LoVo (cell line): ENCODE data around the gene IFNA14.
"Not testable (repeated sequence)": the region's sequence is repeated elsewhere in the genome, so short reads cannot be mapped to it uniquely, and the experiment has no call there.

Experiments
- DNase-seq: peaks from one replicate; pipeline ENCODE4 v3.0.0-alpha.2; 2016; ENCODE audit warnings: low spot score

IFNA14 gene

GRCh38 chr9:21239911-21240310, at the start of gene IFNA14:
Gene IFNA14, minus strand, starts transcription at chr9:21240005. Its CDS starts 70 bp downstream, at chr9:21239935.
- no peak for DNase-seq

DNA sequence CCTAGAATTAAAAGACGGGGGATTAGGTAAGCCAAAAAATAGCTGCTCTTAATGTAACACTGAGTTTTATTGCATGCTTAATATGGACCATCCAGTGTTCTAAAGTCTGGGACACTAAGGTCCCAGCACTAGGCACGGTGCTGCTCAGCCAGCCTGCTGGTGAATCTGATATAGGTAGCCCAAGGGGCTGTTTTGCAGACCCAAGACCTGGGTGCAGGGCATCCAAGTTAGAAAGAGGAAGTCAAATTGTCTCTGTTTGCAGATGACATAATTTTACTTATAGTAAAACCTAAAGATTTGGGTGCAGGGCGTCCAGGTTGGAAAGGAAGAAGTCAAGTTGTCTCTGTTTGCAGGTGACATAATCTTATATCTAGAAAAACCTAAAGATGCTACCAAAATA, 47.5 kb upstream of the IFNA14 start:
- no peak for DNase-seq

- no peak for DNase-seq
Measured at GRCh38 chr9:21286659-21287058, 46.9 kb upstream of the IFNA14 start.

DNA sequence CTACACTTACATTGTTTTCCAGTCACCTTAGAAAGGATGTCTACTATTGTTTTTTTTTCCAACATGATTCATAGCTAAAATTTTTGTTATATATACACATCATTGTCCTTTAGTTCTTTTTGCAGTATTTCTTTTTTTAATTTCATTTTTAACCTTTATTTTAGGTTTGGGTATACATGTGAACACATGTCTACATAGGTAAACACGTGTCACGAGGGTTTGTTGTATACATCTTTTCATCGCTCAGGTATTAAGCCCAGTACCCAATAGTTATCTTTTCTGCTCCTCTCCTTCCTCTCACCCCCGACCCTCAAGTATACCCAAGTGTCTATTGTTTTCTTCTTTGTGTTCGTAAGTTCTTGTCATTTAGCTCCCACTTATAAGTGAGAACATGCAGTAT, 46.3 kb upstream of the IFNA14 start:
- no peak for DNase-seq

GRCh38 chr9:21281275-21281674, 41.5 kb upstream of the IFNA14 start:
- DNase-seq = no peak

DNA sequence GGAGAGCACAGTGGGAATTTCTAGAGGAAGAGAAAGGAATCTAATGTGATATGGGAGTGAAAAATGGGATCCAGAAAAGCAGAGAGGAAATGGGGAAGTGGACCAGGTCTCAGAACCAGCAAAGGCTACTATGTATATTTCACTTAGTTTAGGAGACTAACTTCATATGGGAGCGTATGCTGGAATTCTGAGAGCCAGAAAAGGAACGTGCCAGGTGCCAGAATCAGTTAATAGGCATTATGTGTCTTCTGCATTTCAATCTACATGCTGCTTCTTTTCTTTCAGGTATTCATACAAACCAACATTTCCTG, 28.5 kb upstream of the IFNA14 start:
- no peak for DNase-seq

DNA sequence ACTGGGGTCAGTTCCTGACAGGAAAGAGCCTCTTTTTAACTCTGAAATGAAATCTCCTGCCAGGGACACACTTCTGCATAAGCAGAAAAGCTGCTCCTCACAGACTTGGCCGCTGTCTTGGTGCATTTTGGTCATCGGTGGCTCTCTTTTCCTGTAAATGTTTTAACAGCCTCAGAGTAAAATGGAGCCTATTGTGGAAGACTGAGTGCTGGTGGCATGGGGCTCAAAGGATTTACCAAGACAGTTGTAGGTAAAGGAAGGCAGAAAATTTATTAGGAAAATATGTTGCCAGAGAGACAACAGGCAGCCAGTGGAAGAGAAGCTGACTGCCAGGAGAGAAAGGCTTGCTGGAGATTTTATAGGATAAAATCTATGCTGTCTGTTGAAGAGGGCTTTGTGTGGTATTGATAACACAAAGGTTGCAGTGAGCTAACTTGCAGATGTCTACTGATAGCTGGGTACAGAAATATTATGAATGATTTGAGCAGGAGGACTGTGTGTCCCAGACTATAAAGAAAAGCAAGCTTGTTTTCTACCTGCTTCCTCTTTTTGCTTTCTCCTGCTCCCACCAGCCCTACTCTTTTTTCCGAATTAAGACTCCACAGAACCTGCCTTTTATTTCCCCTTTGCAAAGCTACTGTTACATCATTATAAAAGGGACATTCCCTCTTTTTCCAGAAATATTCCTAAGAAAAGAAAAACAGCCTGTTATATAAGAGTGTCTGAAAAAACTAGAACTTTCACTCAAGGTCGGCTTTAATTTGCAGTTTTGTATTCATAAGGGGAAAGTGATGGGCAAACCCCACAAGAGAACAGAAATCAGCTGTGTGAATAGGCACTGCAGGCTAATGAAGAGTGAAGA, 27.9 kb upstream of the IFNA14 start:
- DNase-seq = no peak

DNA sequence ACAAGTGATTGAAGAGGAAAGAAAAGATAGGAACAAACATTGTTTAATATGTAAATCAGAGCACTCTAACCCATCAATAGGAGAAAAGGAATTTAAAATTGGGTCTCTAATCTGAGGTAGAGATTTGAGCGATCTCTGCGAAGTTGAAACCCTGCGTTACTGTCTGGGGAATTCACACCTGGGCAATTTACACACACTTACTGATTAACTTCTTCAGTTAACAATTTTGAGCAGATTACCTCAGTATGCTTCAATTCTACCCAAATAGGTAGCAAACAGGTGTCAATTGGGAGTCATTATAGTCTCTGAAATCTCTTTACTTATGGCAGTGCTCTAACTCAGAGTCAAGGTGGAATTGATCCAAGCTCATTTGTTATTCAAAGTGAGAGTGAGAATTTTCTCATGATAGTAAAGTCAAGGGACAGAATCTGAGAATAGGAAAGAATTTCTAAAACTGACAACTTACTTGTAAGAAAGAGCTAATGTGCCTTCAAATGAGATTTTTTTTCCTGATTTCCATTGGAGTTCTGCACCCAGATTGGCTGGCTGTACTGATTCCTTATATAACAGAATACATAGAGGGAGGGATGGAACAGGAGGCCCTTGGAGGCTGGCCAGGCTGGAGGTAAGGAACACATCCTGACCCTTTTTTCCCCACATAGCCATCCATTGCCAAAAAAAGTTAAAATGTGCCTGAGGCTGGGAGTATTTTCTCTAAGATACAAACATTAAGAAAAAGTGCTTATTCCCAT, 27.1 kb upstream of the IFNA14 start:
- no peak for DNase-seq

DNA sequence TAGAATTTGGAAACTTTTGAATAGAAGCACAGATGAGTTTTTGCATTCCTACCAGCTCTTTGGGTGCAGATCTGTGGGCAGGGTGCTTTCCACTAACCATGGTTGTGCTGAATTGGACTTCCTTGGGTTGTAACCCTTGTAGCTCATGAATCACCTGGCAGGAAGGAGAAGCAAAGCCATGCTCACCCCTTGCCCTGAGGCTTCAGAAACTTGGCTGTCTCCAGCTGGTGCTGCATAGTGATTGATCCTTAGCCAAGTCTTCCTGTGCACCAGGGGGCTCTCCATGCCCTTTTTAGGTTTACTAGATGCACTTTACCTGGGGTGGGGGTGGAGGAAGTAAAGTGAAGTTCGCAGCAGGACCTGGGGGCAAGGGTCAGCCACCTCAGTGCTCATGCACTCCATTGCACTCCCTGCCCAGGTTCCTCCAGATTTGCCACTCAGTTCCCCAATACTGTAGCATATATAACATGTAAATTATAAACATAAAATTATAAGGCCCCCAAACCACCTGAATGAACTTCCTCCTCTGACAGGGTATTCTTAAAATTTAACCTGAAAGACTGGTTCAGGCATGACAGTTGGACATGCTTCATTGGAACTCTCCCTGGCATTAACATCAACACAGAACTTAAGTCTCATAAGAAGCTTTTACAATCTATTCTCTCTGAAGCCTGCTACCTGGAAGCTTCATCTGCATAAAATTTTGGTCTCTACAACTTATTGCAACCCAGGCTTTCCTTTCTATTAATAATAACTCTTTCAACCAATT, 25.8 kb upstream of the IFNA14 start:
- no peak for DNase-seq

- no peak for DNase-seq
Measured at GRCh38 chr9:21255538-21256212, 15.9 kb upstream of the IFNA14 start.

- DNase-seq = peak; percentile 50
Measured at GRCh38 chr9:21252721-21253547, 13.1 kb upstream of the IFNA14 start.

- no peak for DNase-seq
Measured at GRCh38 chr9:21251638-21252037, 11.8 kb upstream of the IFNA14 start.

GRCh38 chr9:21251190-21251589, 11.4 kb upstream of the IFNA14 start:
- no peak for DNase-seq

DNA sequence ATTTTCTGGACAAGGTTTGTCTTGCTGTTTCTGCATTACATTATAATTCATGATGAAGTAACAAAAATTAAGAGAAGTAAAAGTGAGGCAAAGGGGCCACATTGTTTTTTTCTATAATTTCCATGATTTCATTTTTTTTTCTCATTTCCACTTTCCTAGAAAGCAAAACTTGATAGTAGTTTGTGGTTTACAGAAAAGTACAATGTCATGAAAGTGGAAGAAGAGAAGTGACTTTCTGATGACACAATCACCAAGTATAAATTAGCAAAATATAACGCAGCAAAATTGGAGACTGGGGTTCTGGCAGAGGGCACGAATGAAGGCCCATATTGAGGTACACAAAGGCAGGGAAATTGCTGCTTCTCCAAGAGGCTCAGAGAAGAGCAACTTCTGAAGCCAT, 5.0 kb upstream of the IFNA14 start:
- no peak for DNase-seq

DNA sequence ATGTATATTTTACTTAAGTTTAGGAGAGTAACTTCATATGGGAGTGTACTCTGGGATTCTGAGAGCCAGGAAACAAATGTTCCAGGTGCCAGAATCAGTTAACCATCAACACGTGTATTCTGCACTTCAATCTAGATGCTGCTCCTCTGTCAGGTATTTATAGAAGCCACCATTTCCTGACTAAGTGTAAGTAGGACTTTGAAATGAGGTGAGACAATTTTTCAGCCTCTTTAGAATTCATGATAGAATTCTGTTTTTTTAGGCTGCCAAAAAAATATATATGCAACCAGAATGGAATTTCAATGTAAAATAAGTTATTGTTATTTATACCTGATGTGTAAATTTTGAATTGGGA, 3.5 kb downstream of the IFNA14 start:
- not testable (repeated sequence) for DNase-seq

GRCh38 chr9:21235468-21236359, 4.1 kb downstream of the IFNA14 start:
- peak; percentile 48 for DNase-seq

DNA sequence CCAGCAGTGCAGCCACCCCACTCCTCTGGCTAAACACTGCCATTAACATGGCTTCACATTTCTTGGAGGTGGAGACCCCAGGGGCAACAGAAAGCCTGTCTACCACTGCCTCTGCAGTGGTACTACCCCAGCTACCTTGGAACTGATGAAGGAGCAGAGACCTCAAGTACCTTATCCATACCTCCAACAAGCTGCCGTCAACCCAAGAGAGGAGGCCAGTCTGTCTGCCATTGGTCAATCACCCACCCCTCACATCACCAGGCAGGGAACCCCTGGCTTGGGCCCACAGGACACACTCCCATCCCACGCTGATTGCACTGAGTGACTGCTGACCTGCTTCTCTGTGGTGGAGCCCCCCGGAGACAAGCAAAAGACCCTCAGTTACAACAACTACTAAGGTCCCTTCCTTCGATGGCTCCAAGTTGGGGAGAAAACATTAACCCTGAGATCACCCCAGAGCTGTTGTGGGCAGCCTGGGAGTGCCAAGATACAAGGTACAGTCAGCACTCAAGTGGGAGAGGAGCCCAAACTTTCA, 5.6 kb downstream of the IFNA14 start:
- no peak for DNase-seq

DNA sequence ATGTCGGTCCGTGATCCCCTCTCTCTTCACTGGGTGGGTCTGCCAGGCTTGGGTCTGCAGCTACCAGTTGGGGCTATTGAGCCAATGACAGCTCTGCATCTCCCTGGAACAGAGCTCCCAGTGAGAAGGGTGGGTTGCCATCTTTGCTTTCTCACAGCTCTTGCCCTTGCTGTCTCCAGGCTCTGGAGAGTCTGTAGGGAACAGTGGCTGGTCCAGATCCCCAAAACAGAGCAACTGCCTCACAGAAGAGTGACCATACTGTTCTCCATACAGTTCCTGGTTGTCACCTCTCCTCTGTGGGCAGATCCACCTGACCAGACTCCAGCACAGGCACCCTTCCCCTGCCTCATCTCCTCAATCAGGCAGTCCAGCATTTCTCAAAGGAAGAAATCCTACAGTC, 6.5 kb downstream of the IFNA14 start:
- DNase-seq = no peak

- no peak for DNase-seq
Measured at GRCh38 chr9:21228122-21228521, 11.7 kb downstream of the IFNA14 start, which contains the start of gene IFNA17. Gene IFNA17, minus strand, starts transcription at chr9:21228222. Its CDS starts 49 bp downstream, at chr9:21228173.

DNA sequence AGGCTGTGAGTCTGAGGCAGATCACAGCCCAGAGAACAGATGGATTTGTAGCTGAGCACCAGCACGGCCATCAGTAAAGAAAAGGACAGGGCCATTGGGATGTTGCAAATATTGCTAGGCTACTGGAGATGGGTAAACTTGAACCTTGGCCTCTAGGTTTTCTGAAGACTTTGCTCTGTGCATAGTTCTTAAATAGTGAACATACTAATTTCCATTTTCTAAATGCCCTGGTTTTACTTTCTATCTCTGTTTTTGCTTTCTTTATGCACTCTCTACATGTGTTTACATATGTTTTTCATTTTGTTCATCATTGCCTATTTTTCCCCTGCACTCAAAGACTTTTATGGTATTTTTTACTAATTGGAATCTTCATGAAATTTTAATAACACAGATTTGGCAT, 22.6 kb downstream of the IFNA14 start, which contains the start of gene IFNA16:
Gene IFNA16, minus strand, starts transcription at position 101 of the 400 bp plus-strand sequence. Its CDS starts 6 bp downstream, at position 95.
- not testable (repeated sequence) for DNase-seq
